GM21786 (cell line): Measurements from ENCODE around the gene ANKRD27.
"Not testable (repeated sequence)": the region's sequence is repeated elsewhere in the genome, so short reads cannot be mapped to it uniquely, and the experiment has no call there.

Source experiments
- ATAC-seq: cut with Tn5 transposase; IDR thresholded peaks from one replicate; pipeline ENCODE4 v1.9.1; 2021; ENCODE audit not compliant: unreplicated experiment

The ANKRD27 gene

GRCh38 chr19:32656379-32656778, 18.6 kb downstream of the ANKRD27 start:
- ATAC-seq: not testable (repeated sequence)

GRCh38 chr19:32653599-32653915, 21.4 kb downstream of the ANKRD27 start:
- no peak for ATAC-seq

DNA sequence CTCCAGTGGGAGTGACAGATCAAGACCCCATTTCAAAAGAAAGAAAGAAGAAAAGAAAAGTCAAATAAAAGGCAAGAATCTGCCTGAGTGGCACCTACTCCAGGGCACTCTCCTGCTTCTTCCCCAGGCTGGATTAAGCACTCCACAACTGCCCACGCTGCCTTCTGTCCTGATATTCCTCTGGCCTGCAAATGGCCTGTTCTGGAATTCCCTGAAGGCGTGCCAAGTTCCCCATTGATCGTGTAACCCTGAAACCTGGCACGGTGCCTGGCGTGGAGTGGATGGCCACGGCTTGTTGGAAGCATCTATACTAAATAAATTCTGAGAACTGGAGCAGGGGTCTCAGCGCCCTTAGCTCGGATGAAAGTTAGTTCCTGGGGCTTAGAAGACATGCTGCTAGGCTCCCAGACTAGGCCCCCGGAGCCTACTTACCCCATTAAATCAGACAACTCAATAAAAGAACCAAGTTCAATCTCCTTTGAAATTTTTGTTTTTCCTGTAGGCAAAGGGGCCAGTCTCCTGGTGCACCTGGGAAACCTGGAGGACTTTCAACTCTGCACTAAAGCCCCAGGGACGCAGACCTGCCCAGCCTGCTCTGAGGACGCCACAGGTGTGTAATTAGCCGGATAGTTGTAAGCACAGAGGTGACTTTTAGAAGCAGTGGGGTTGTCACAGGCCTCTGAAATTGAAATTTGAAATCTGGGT, 21.9 kb downstream of the ANKRD27 start:
- ATAC-seq: no peak

DNA sequence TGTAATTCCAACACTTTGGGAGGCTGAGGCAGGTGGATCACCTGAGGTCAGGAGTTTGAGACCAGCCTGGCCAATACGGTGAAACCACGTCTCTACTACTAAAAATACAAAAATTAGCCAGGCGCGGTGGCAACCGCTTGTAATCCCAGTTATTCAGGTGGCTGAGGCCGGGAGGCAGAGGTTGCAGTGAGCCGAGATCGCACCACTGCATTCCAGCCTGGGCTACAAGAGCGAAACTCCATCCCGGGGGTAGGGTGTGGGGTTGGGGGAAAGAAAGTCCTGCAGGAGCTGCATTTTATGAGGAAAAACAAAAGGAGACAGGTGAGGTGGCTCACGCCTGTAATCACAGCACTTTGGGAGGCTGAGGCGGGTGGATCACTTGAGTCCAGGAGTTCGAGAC, 22.6 kb downstream of the ANKRD27 start:
- not testable (repeated sequence) for ATAC-seq

DNA sequence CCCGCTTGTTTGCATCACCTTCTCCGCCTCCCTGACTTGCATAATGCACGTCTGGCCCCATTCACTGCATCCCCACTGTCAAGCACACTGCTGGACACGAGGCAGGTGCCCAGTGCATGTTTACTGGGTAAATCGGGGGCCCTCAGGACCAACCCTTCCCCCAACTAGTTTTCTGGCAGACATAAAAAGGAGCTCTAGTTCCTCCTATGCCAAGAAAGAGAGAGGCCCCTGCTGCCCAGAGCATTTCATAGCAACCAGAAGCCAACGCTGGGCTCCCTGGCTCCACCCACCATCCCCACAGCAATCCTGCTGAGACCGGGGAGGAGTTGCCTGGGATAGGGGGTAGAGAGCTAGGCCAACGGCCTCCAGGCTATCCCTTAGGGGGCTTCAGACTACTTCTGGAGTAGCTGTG, 23.2 kb downstream of the ANKRD27 start:
- ATAC-seq: no peak

- no peak for ATAC-seq
These were observed 24.3 kb downstream of the ANKRD27 start for GRCh38 chr19:32650671-32651070.

- ATAC-seq: no peak
These were observed 25.2 kb downstream of the ANKRD27 start for GRCh38 chr19:32649751-32650150.

- ATAC-seq: no peak
These were observed 27.6 kb downstream of the ANKRD27 start for GRCh38 chr19:32647361-32647760.

DNA sequence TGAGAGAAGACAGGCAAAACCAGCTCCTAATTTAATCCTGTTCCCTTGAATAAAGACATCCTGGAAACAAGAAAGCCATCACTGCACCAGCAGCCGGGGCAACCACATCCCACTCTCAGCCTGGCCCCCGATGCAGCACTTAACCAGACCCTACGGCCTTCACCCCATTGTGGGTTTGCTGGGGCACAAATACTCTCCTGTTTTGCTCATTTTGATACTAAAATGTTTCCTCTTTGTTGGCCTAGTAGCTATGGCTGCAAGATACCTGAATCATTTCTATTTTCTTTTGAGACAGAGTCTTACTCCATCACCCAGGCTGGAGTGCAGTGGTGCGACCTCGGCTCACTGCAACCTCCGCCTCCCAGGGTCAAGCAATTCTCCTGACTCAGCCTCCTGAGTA, 28.4 kb downstream of the ANKRD27 start:
- ATAC-seq: no peak

- ATAC-seq: no peak
These were observed 32.2 kb downstream of the ANKRD27 start for GRCh38 chr19:32642771-32643170.

DNA sequence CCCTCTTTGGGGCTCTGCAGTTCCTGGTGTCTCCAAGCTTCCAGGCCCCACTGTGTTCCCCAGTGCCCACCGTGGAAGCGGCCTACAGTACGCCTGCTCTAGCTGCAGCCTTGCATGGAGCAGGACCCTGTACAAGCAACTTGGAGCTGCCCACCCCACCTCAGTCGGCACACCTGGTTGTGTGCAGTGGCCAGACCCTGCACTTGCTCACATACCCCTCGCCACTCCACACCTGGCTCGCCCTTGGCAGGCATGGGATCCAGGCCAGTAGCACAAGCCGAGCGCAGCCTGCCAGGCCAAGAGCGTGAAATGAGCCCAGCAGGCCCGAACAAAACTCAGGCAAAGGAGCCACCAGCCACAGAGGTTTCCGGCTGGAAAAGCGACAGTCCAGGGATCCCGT, 36.4 kb downstream of the ANKRD27 start:
- ATAC-seq: no peak

GRCh38 chr19:32637480-32637879, 37.5 kb downstream of the ANKRD27 start:
- ATAC-seq: no peak

DNA sequence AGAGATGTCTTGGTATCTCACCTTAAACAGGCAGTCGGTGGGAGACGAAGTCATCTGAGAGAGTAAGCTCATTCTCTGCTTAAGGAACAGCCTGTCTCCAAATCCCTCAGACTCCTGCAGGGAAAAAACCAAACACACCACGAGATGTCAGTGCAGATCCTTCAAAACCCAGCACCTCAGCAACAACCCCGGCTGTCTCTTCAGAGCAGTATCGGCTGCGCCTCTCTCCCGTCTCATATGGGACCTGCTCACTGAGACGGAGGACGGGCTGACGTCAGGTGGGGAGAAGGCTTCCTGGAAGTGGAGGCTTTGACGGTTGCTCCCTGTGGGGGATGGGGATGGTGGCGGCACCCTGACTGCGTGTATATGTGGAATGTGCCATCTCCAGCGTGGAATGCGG, 43.6 kb downstream of the ANKRD27 start:
- ATAC-seq: no peak

- no peak for ATAC-seq
These were observed 44.6 kb downstream of the ANKRD27 start for GRCh38 chr19:32630338-32630737.

DNA sequence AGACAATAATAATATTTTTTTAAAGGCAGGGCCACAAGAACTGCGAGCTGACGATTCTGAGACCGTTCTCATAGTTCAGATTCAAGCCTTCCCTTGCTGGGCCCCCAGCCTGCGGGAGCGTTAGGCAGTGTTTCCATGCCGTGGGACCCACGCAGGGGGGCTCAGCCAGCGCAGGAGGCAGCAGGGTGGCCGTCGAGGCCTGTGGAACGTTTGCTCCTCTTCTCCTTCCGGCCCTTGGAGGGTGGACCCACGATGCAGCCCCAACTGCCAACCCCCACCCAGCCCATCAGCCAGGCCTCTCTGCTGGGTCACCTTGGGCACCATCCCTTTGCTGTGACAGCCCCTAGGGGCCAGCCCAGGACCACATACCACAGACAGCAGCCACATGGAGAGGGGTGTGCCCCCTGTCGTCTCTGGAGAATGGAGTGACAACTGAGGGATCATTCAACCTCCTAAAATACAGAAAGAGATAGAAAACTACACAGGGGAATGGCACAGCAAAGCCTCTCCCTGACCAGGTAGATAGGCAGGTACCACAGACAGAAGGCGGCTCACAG, 47.2 kb downstream of the ANKRD27 start:
- no peak for ATAC-seq

DNA sequence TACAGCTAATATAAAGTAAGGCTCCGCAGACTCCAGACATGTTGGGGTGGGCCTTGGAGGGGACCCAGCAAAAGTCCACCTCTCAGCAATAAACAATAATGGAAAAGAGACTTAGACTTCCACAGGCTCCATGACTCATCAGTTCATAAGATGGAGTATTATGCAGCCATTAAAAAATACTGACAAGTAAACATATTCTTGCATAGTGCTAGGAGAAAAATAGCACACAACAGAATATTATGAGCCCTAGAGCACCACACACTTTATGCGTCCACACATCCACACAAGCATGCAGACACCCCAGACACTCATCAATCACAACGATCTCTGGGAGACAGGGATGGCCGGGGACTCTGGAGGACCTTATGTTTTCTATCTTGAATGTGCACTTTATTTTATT, 48.0 kb downstream of the ANKRD27 start:
- no peak for ATAC-seq

- no peak for ATAC-seq
These were observed 50.6 kb downstream of the ANKRD27 start for GRCh38 chr19:32624410-32624809.

GRCh38 chr19:32622002-32622401, 53.0 kb downstream of the ANKRD27 start:
- ATAC-seq: no peak

GRCh38 chr19:32619051-32619685, 55.8 kb downstream of the ANKRD27 start:
- ATAC-seq: no peak

DNA sequence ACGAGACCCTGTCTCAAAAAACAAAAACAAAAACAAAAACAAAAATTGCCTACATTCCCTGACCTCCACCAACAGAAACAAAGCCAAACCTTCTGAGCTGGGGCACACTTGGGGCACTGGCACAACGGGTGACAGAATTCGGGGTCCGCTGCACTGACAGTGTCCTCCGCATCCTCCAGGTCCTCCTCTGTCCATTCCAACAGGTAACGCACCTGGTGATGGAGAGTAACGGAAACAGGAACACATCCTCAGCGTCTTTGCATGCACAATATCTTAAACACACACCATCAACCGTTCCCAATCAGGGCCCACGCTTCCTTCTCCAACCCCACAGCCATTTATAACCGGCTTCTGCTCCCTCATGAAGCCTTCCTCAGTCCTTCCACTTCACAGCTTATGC, 59.4 kb downstream of the ANKRD27 start:
- no peak for ATAC-seq

DNA sequence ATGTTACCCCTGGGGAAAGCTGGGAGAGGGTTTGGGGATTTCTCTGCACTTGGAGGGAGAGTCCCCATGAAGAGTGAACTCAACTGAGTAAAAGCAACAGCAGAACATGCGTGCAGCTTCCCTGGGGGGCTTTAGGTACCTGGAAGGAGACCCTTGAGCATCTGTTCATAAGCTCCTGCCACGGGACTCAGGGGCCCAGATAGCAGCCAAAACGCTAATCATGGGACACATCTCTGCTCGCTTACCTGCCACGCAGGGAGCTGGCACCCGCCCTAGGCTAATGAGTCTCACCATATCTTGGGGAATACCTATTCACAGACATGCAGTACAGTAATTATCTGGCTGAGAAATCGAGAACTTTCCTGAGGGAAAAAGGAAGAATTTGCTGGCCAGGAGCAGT, 60.1 kb downstream of the ANKRD27 start:
- ATAC-seq: no peak

- ATAC-seq: no peak
These were observed 62.0 kb downstream of the ANKRD27 start for GRCh38 chr19:32613008-32613407.

DNA sequence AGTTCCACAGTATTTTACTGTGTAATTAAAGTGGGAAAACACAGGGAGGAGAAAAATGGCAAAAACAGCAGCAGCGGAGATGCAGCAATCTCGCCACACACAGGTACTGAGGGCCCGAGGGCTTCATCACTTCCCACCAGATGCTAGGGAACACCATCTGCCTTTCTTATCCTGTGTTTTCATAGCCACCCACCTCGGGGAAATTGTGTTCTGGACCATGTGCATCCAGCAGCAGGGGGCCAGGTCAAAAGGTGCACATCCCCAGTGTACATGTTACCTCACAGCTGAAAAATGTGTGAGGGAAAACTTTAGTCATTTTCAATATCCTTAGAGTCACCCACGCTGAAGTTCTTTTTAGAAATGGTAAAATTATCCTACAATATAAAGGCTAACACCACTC, 63.8 kb downstream of the ANKRD27 start:
- no peak for ATAC-seq
